Thymus (tissue), 11 donors: Measurements from ENCODE around the gene STRIP2. TPM values are rescaled to one million over a fixed set of nuclear protein-coding genes. Genes with fewer than 3 reads are reported as not detected.

Experiments used
- DNase-seq, 9 donors: peaks; one replicate each; pipeline ENCODE4 v3.0.0-alpha.2; 2013; ENCODE audit warnings: low spot score in 9 of 9, low read depth in 6 of 9, missing footprints in 1 of 9
- H3K27ac ChIP-seq, 2 donors: one replicate each; pipeline ENCODE4 v1.5.1; 2013; ENCODE audit warnings: control low read depth in 1 of 2, low read depth in 1 of 2, low read length in 1 of 2, mild to moderate bottlenecking in 1 of 2, moderate library complexity in 1 of 2
- H3K27me3 ChIP-seq, 2 donors: one replicate each; pipeline ENCODE4 v1.5.1; 2013; ENCODE audit warnings: low read length in 1 of 2; ENCODE audit not compliant: control insufficient read depth in 2 of 2, insufficient read depth in 1 of 2
- H3K36me3 ChIP-seq, 2 donors: one replicate each; pipeline ENCODE4 v1.5.1; 2013; ENCODE audit warnings: low read length in 1 of 2, mild to moderate bottlenecking in 1 of 2, moderate library complexity in 1 of 2; ENCODE audit not compliant: control insufficient read depth in 2 of 2, insufficient read depth in 2 of 2
- H3K4me1 ChIP-seq, 2 donors: one replicate each; pipeline ENCODE4 v1.5.1; 2013; ENCODE audit warnings: low read length in 2 of 2; ENCODE audit not compliant: control insufficient read depth in 2 of 2, insufficient read depth in 2 of 2
- H3K4me3 ChIP-seq, 2 donors: one replicate each; pipeline ENCODE4 v1.5.1; 2013; ENCODE audit warnings: low read length in 2 of 2, control low read depth in 1 of 2, mild to moderate bottlenecking in 1 of 2
- H3K9me3 ChIP-seq, 2 donors: one replicate each; pipeline ENCODE4 v1.5.1; 2013; ENCODE audit warnings: low read length in 1 of 2, mild to moderate bottlenecking in 1 of 2; ENCODE audit not compliant: control insufficient read depth in 2 of 2, insufficient read depth in 1 of 2
- WGBS: extraction: QIAGEN DNeasy Blood & Tissue Kit; methylation state at CpG from one replicate; pipeline ENCODE4 v1.1.7; 2013; 5-methylcytosine and 5-hydroxymethylcytosine counted together
- polyA plus RNA-seq: library from polyadenylated mRNA; stranded (reverse); fragments of 200-250 nt; gene quantifications from one replicate; pipeline ENCODE4 v1.2.3, GENCODE V29; 2013
- total RNA-seq: library from RNA; stranded (reverse); fragments of 120-200 nt; gene quantifications from one replicate; pipeline ENCODE4 v1.2.4, GENCODE V29; 2013
- donor health status: healthy.

STRIP2 gene
- total and polyA plus RNA-seq, 2 donors, result 1.4 to 1.9 TPM

GRCh38 chr7:129457101-129457500, 22.9 kb downstream of the STRIP2 start:
- H3K4me3 ChIP-seq, result no peak overlapping the region
- H3K36me3 ChIP-seq, result peaks cover 0 to 7% of the 10 kb centered on the region in 2 donors
- no peak for DNase-seq
- H3K4me1 ChIP-seq, result no peaks in the 10 kb centered on the region
- no peaks in the 10 kb centered on the region for H3K9me3 ChIP-seq
- no peaks in the 10 kb centered on the region for H3K27me3 ChIP-seq
- no peak overlapping the region for H3K27ac ChIP-seq
- 96% methylated on average over 3 of the region's 3 CpGs for WGBS

- Histone ChIP-seq H3K27me3 (no peaks in the 10 kb centered on the region), H3K36me3 (peaks cover 0 to 7% of the 10 kb centered on the region in 2 donors), H3K9me3 (no peaks in the 10 kb centered on the region), H3K27ac (no peak overlapping the region), H3K4me3 (no peak overlapping the region), H3K4me1 (no peaks in the 10 kb centered on the region)
- no peak for DNase-seq
- WGBS, result 96% methylated on average over 5 of the region's 5 CpGs
These were observed 23.9 kb downstream of the STRIP2 start for GRCh38 chr7:129458171-129458570.

GRCh38 chr7:129461809-129462208, 27.6 kb downstream of the STRIP2 start:
- Histone ChIP-seq H3K4me1 (no peaks in the 10 kb centered on the region), H3K27me3 (no peaks in the 10 kb centered on the region), H3K36me3 (peaks cover 0 to 4% of the 10 kb centered on the region in 2 donors), H3K4me3 (no peak overlapping the region), H3K9me3 (no peaks in the 10 kb centered on the region), H3K27ac (no peak overlapping the region)
- DNase-seq, result no peak
- whole genome bisulfite sequencing, result 97% methylated on average over 2 of the region's 2 CpGs

- Histone ChIP-seq H3K4me1 (no peaks in the 10 kb centered on the region), H3K4me3 (no peak overlapping the region), H3K27ac (no peak overlapping the region), H3K9me3 (no peaks in the 10 kb centered on the region), H3K36me3 (peaks cover 0 to 4% of the 10 kb centered on the region in 2 donors), H3K27me3 (no peaks in the 10 kb centered on the region)
- no peak for DNase-seq
- WGBS, result 77% methylated on average over 1 of the region's 1 CpG
These were observed 28.2 kb downstream of the STRIP2 start for GRCh38 chr7:129462420-129462819.

- H3K4me1 ChIP-seq, result no peaks in the 10 kb centered on the region
- no peak overlapping the region for H3K4me3 ChIP-seq
- no peak overlapping the region for H3K27ac ChIP-seq
- H3K36me3 ChIP-seq, result peaks cover 0 to 4% of the 10 kb centered on the region in 2 donors
- DNase-seq, result no peak
- H3K9me3 ChIP-seq, result no peaks in the 10 kb centered on the region
- H3K27me3 ChIP-seq, result no peaks in the 10 kb centered on the region
- 100% methylated on average over 4 of the region's 4 CpGs for WGBS
These were observed 30.0 kb downstream of the STRIP2 start for GRCh38 chr7:129464194-129464593.

GRCh38 chr7:129465080-129465479, 30.8 kb downstream of the STRIP2 start:
- no peak for DNase-seq
- no peaks in the 10 kb centered on the region for H3K9me3 ChIP-seq
- no peaks in the 10 kb centered on the region for H3K4me1 ChIP-seq
- peaks cover 0 to 4% of the 10 kb centered on the region in 2 donors for H3K36me3 ChIP-seq
- no peak overlapping the region for H3K4me3 ChIP-seq
- H3K27me3 ChIP-seq, result no peaks in the 10 kb centered on the region
- WGBS, result 96% methylated on average over 2 of the region's 2 CpGs
- H3K27ac ChIP-seq, result no peak overlapping the region

- Histone ChIP-seq H3K9me3 (no peaks in the 10 kb centered on the region), H3K36me3 (no peaks in the 10 kb centered on the region), H3K4me1 (no peaks in the 10 kb centered on the region), H3K4me3 (no peak overlapping the region), H3K27me3 (no peaks in the 10 kb centered on the region), H3K27ac (no peak overlapping the region)
- WGBS, result 95% methylated on average over 3 of the region's 3 CpGs
- DNase-seq, result no peak
These were observed 32.6 kb downstream of the STRIP2 start for GRCh38 chr7:129466796-129467195.

GRCh38 chr7:129468087-129468486, 33.9 kb downstream of the STRIP2 start:
- no peak for DNase-seq
- H3K27ac ChIP-seq, result no peak overlapping the region
- H3K9me3 ChIP-seq, result no peaks in the 10 kb centered on the region
- no peaks in the 10 kb centered on the region for H3K27me3 ChIP-seq
- no peak overlapping the region for H3K4me3 ChIP-seq
- H3K36me3 ChIP-seq, result no peaks in the 10 kb centered on the region
- no peaks in the 10 kb centered on the region for H3K4me1 ChIP-seq
- 100% methylated on average over 1 of the region's 1 CpG for WGBS

GRCh38 chr7:129468547-129468946, 34.3 kb downstream of the STRIP2 start:
- DNase-seq, result peak in 1 of 9 donors; percentile 8
- Histone ChIP-seq H3K4me1 (no peaks in the 10 kb centered on the region), H3K4me3 (no peak overlapping the region), H3K27me3 (no peaks in the 10 kb centered on the region), H3K27ac (no peak overlapping the region), H3K36me3 (no peaks in the 10 kb centered on the region), H3K9me3 (no peaks in the 10 kb centered on the region)
- 97% methylated on average over 4 of the region's 4 CpGs for WGBS

GRCh38 chr7:129469930-129470329, 35.7 kb downstream of the STRIP2 start:
- DNase-seq, result no peak
- Histone ChIP-seq H3K27ac (no peak overlapping the region), H3K36me3 (no peaks in the 10 kb centered on the region), H3K27me3 (no peaks in the 10 kb centered on the region), H3K4me3 (no peak overlapping the region), H3K4me1 (no peaks in the 10 kb centered on the region), H3K9me3 (no peaks in the 10 kb centered on the region)
